GM21360 (cell line): ENCODE measurements around the gene SSRP1.
"Not testable (repeated sequence)": the region's sequence is repeated elsewhere in the genome, so short reads cannot be mapped to it uniquely, and the experiment has no call there.

Experiments
- ATAC-seq: cut with Tn5 transposase; IDR thresholded peaks from one replicate; pipeline ENCODE4 v1.9.1; 2021; ENCODE audit warnings: mild to moderate bottlenecking, moderate library complexity; ENCODE audit not compliant: unreplicated experiment

SSRP1 gene

DNA sequence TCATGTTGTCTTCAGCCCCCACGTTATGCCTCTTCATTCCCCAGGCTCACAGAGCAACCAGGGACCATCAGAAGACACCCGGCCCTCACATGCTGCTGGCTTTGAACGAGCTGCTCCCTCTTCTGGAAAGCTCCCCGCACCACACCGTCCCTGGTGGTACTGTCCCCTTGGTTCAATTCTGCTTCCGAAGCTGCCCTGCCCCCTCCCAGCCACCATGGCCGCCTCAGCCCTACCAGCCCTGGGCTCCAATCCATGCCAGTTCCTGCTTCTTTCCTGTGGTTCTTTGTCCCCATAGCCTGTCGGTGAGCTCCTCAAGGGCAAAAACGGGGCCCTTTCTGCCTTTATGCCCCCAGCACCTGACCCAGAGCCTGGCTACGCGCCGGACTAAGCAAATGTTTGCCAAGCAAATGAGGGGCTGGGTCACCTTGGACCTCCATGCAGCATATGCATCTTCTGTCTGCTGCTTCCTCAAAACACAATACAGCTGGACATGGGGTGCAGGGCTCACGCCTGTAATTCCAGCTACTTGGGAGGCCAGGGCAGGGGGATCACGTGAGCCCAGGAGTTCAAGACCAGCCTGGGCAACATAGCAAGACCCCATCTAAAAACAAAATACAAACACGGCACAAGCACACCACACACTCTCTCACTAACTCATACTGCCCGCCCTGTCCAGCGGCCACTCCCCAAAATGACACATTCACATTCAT, 32.3 kb downstream of the SSRP1 start:
- no peak for ATAC-seq

GRCh38 chr11:57302489-57302888, 33.2 kb downstream of the SSRP1 start:
- no peak for ATAC-seq

DNA sequence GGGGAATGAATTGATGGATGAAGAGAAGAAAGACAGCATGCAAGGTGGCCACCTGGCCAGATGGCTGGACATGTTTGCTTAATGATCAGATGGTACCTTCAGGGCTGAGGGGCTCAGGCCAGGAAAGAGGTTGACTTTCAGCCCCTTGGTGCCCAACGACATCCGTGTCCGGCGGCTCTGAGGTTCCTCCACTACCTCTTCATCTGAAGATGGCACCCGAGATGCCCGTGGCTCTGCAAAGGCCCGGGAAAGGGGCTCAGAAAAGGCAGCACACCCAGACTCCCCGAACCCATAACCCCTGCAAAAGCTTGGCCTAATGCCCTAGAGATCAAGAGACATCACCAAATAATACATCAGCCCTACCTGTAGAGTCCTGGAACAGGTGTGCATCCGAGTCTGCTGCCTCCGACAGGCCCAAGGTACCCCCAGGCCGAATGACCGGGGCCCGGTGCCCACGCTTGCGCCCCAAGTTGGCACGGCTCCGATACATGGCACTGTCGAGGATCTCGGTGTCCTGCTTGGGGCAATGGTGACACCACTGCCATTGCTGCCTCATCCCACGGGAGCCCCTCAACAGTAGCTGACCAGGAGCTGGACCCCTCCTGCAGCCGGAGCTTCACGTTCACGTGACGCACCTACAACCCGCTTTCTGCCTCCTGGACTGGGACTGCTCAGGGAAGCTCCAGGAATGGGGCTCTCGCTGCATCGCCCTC, 33.8 kb downstream of the SSRP1 start:
- no peak for ATAC-seq

DNA sequence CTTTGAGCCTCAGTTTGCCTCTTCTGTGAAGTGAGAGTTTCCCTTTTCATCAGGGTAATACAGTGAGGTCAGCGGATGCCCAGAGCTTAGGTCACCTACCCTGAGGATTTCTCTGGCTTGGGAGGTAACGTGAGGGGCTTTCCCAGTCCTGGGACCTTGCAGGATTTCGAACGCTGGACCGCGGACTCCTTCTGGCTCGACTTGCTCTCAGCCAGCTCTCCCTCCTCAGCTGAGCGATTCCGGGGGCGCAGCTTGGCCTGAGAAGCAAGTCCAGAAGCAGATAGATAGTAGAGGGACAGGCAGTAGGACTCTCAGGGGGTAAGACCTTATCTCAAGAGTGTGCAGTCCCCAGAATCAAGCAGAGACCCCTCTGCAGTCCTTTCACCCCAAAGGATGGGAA, 34.9 kb downstream of the SSRP1 start:
- ATAC-seq = no peak

DNA sequence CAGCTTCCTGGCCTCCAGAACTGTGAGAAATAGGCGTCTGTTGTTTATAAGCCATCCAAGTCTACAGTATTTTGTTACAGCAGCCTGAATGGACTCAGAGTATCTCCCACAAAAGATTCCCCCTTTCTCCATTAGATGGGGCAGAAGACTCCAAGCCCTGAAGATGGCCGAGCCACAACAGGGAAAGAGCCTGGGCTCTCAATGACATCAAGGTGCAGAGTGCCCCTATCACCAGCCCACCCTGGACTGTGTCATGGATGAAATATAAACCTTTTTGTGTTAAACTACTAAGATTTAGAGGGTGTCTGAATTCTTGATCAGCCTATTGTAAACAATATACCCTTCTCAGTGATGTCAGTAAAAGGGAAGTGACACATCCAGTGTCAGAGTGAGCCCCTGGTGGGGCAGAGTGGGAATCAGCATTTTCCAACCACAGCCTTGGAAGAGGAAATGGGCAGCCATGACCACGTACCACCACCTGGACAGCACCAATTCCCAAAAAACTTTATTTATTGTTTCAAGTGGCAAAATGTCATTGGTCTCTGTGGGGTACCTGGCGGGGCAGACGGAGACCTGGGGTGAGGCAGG, 36.4 kb downstream of the SSRP1 start:
- ATAC-seq = no peak

GRCh38 chr11:57297221-57297620, 38.5 kb downstream of the SSRP1 start:
- no peak for ATAC-seq

DNA sequence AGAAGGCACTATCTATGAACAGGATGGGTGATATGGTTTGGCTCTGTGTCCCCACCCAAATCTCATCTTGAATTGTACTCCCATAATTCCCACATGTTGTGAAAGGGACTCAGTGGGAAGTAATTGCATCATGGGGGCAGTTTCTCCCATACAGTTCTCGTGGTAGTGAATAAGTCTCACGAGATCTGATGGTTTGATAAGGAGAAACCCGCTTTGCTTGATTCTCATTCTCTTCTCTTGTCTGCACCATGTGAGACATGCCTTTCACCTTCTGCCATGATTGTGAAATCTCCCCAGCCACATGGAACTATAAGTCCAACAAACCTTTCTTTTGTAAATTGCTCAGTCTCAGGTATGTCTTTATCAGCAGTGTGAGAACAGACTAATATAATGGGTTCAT, 39.5 kb downstream of the SSRP1 start:
- not testable (repeated sequence) for ATAC-seq

- no peak for ATAC-seq
These were observed 41.2 kb downstream of the SSRP1 start for GRCh38 chr11:57294225-57295131.

DNA sequence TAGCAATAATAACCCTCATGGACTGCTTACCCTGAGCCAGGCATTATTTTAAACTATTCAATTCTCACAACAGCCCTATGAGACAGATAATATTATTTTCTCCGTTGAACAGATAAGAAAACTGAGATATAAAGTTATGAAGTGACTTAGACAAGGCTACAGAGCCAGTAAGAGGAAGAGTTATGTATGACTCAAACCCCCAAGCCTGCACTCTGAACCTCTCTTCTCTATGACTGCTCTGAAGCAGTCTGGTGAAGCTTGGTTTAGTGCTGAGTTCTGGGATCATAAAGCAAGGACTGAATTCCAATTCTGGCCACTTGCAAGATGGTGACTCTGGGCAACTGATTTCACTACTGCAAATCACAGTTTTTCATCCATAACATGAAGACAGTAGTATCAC, 45.4 kb downstream of the SSRP1 start:
- no peak for ATAC-seq

GRCh38 chr11:57288771-57289579, 46.7 kb downstream of the SSRP1 start:
- ATAC-seq = no peak

DNA sequence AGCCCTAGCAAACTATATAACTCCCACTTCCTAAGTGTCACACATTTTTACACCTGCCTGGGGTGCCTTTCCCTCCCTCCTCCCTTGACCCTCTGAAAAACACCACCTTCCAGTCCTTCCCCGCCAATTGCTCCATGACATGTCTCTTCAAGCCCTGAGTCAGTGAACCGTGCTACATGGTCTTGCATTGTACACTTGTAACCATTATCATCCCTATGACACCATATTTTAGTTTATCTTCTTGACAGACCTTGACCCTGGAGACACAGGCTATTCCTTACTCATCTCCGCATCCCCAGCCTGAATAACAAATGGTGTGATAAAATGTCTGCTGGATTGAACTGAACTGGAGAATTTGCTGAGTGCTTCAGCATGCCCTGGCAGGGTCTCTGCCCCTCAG, 47.8 kb downstream of the SSRP1 start:
- no peak for ATAC-seq

DNA sequence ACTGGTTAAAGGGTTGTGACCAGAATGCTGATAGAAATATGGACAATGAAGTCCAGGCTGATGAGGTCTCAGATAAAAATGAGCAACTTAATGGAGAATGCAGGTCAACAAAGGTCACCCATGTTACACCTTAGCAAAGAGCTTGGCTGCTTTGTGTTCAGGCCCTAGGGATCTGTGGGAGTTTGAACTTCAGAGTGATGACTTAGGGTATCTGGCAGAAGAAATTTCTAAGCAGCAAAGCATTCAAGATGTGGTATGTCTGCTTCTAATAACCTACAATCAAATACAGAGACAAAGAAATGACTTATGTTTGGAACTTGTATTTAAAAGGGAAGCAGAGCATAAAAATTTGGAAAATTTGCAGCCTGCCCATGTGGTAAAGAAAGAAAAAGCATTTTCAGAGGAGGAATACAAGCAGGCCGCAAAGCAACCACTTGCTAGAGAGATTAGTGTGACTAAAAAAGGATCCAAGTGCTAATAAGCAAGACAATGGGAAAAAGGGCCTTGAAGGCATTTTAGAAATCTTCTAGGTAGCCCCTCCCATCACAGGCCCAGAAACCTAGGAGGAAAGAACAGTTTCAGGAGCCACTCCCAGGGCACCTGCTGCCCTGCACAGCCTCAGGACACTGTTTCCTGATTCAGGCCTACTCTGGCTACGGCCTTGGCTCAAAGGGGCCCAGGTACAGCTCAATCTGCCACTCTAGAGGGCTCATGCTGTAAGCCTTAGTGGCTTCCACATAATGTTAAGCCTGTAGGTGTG, 52.3 kb downstream of the SSRP1 start:
- no peak for ATAC-seq

- ATAC-seq = not testable (repeated sequence)
These were observed 54.1 kb downstream of the SSRP1 start for GRCh38 chr11:57281546-57281945.

DNA sequence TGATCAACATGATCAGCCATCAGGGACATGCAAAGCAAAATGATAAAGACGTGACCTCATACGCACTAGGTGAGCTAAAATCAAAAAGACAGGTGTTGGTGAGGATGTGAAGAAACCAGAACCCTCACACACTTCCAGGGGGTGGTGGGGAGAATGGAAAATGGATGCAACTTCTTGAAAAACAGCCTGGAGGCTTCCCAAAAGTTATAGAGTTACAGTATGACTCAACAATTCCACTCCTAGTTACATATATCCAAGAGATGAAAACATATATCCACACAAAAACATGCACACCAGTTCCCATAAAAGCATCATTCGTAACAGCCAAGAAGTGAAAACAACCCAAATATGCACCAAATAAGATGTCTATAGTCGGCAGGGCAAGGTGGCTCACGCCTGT, 56.6 kb downstream of the SSRP1 start:
- ATAC-seq = no peak

DNA sequence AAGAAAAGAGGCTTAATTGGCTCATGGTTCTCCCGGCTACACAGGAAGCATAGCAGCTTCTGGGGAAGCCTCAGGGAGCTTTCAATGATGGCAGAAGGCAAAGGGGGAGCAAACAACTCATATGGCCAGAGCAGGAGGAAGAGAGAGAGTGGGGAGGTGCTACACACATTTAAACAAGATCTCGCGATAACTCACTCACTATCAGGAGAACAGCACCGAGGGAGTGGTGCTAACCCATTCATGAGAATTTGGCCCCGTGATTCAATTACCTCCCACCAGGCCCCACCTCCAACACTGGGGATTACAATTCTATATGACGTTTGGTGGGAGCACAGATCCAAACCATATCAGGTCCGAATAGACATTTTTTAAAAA, 57.0 kb downstream of the SSRP1 start:
- no peak for ATAC-seq

GRCh38 chr11:57277845-57278720, 57.6 kb downstream of the SSRP1 start:
- ATAC-seq = peak; percentile 71

DNA sequence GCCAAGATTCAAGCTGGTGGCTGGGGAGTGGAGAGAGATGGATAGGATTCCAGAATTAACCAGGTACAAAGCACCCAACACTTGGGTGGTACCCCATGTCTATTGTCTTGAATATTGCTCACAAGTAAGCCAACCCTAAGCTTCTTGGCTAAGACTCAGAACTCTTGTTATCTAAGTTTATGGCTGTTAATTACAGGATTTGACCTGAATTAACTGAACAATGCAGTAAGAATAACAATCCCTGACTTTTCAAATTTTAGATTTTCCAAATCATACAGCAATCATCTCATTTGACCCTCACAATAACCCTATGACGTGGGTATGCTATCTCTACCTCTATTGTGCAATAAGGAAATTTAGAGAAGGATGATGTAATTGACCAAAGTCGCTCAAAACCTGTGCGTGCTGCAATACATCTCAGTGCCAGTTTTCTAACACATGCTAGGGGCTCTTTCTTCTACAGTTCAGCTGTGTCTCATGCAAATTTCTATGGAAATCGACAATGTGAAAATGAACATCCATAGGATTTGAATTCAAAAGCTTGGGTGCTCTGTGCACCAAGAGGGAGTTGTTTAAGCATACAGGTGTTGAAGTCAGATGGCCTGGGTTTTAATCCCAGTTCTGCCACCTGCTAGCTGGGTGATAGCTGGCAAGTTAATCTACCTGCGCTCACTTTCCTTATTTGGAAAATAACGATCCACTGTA, 58.6 kb downstream of the SSRP1 start:
- no peak for ATAC-seq
